HG03175 (cell line): Measurements from ENCODE around the gene RALA.
A peak's percentile ranks its signal among the peaks of the same experiment; 100 is the strongest.
"Not testable (repeated sequence)": the region's sequence is repeated elsewhere in the genome, so short reads cannot be mapped to it uniquely, and the experiment has no call there.

Source experiments
- ATAC-seq: cut with Tn5 transposase; IDR thresholded peaks from one replicate; pipeline ENCODE4 v1.9.1; 2021; ENCODE audit warnings: mild to moderate bottlenecking, moderate library complexity; ENCODE audit not compliant: unreplicated experiment

Gene RALA

GRCh38 chr7:39681887-39682441 is 58.6 kb downstream of the RALA start:
- ATAC-seq, result no peak

- ATAC-seq, result no peak
Observed at GRCh38 chr7:39683216-39683845, 60.0 kb downstream of the RALA start.

GRCh38 chr7:39686261-39686924 is 63.0 kb downstream of the RALA start:
- ATAC-seq, result peak; percentile 63

GRCh38 chr7:39688611-39689480 is 65.5 kb downstream of the RALA start:
- no peak for ATAC-seq

GRCh38 chr7:39691821-39692220 is 68.4 kb downstream of the RALA start:
- ATAC-seq, result no peak

GRCh38 chr7:39693086-39693485 is 69.7 kb downstream of the RALA start:
- not testable (repeated sequence) for ATAC-seq

GRCh38 chr7:39693812-39694211 is 70.4 kb downstream of the RALA start:
- no peak for ATAC-seq

- ATAC-seq, result no peak
Observed at GRCh38 chr7:39695852-39696586, 72.6 kb downstream of the RALA start.

GRCh38 chr7:39696631-39697030 is 73.3 kb downstream of the RALA start:
- no peak for ATAC-seq

- ATAC-seq, result no peak
Observed at GRCh38 chr7:39697483-39697882, 74.1 kb downstream of the RALA start.

GRCh38 chr7:39700165-39700564 is 76.8 kb downstream of the RALA start:
- no peak for ATAC-seq

- no peak for ATAC-seq
Observed at GRCh38 chr7:39700932-39701331, 77.6 kb downstream of the RALA start.

GRCh38 chr7:39702133-39702532 is 78.8 kb downstream of the RALA start:
- ATAC-seq, result no peak

- no peak for ATAC-seq
Observed at GRCh38 chr7:39703144-39703543, 79.8 kb downstream of the RALA start.

- no peak for ATAC-seq
Observed at GRCh38 chr7:39709029-39709428, 85.7 kb downstream of the RALA start.

- peak; percentile 51 for ATAC-seq
Observed at GRCh38 chr7:39709768-39710311, 86.5 kb downstream of the RALA start.

GRCh38 chr7:39712751-39713150 is 89.4 kb downstream of the RALA start:
- no peak for ATAC-seq

- no peak for ATAC-seq
Observed at GRCh38 chr7:39714447-39715091, 91.2 kb downstream of the RALA start.

GRCh38 chr7:39720586-39720985 is 97.2 kb downstream of the RALA start:
- no peak for ATAC-seq

GRCh38 chr7:39721345-39721744 is 98.0 kb downstream of the RALA start:
- no peak for ATAC-seq
